Measurements from ENCODE around the gene PLEKHM2.

PLEKHM2 gene

GRCh38 chr1:15714406-15715136 lies 30.5 kb downstream of the PLEKHM2 start:
- Histone ChIP-seq H3K27me3 (ENCODE audit: insufficient read depth, low read length) (no peaks in the 10 kb centered on the region), H3F3A (ENCODE audit: insufficient read depth, low read length) (no peaks in the 10 kb centered on the region), H3K4me3 (ENCODE audit: low read depth, low read length, poor library complexity, severe bottlenecking) (no peak overlapping the region), H3K9me3 (ENCODE audit: low read length) (no peaks in the 10 kb centered on the region), H3K9me2 (ENCODE audit: low read depth, low read length) (no peaks in the 10 kb centered on the region), H3K4me2 (ENCODE audit: low read length) (no peak overlapping the region), H2AFZ (ENCODE audit: low read length) (no peak overlapping the region), H3K9ac (ENCODE audit: low read length) (no peak overlapping the region), H3K27ac (ENCODE audit: low read depth, low read length, poor library complexity, severe bottlenecking) (no peak overlapping the region), H4K20me1 (ENCODE audit: insufficient read depth, low read length) (no peaks in the 10 kb centered on the region), H3K79me2 (ENCODE audit: insufficient read depth, low read length) (no peaks in the 10 kb centered on the region), H3K36me3 (ENCODE audit: insufficient read depth, low read length) (peaks cover 21% of the 10 kb centered on the region; the same call in 1 of the 2 replicates), H3K4me1 (ENCODE audit: insufficient read depth, low read length, severe bottlenecking) (peaks cover 9% of the 10 kb centered on the region)
- TF ChIP-seq CTCF (IDR thresholded peaks at IDR 0.05; ENCODE audit: low read length) (no peak), EZH2 (IDR thresholded peaks at IDR 0.05; ENCODE audit: borderline replicate concordance, low read length) (no peak)

GRCh38 chr1:15717418-15718125 lies 33.5 kb downstream of the PLEKHM2 start:
- H3K4me3 ChIP-seq (ENCODE audit: low read depth, low read length, poor library complexity, severe bottlenecking) = no peak overlapping the region
- peaks cover 27% of the 10 kb centered on the region; the same call in 1 of the 2 replicates for H3K36me3 ChIP-seq (ENCODE audit: insufficient read depth, low read length)
- TF ChIP-seq EZH2 (IDR thresholded peaks at IDR 0.05; ENCODE audit: borderline replicate concordance, low read length) (no peak), CTCF (IDR thresholded peaks at IDR 0.05; ENCODE audit: low read length) (no peak)
- no peak overlapping the region for H3K4me2 ChIP-seq (ENCODE audit: low read length)
- H3K4me1 ChIP-seq (ENCODE audit: insufficient read depth, low read length, severe bottlenecking) = peaks cover under 1% of the 10 kb centered on the region
- H3K9me3 ChIP-seq (ENCODE audit: low read length) = no peaks in the 10 kb centered on the region
- no peaks in the 10 kb centered on the region for H3K9me2 ChIP-seq (ENCODE audit: low read depth, low read length)
- no peaks in the 10 kb centered on the region for H3K79me2 ChIP-seq (ENCODE audit: insufficient read depth, low read length)
- no peak overlapping the region for H3K9ac ChIP-seq (ENCODE audit: low read length)
- H2AFZ ChIP-seq (ENCODE audit: low read length) = no peak overlapping the region
- no peaks in the 10 kb centered on the region for H4K20me1 ChIP-seq (ENCODE audit: insufficient read depth, low read length)
- H3K27me3 ChIP-seq (ENCODE audit: insufficient read depth, low read length) = no peaks in the 10 kb centered on the region
- H3K27ac ChIP-seq (ENCODE audit: low read depth, low read length, poor library complexity, severe bottlenecking) = no peak overlapping the region
- H3F3A ChIP-seq (ENCODE audit: insufficient read depth, low read length) = no peaks in the 10 kb centered on the region

DNA sequence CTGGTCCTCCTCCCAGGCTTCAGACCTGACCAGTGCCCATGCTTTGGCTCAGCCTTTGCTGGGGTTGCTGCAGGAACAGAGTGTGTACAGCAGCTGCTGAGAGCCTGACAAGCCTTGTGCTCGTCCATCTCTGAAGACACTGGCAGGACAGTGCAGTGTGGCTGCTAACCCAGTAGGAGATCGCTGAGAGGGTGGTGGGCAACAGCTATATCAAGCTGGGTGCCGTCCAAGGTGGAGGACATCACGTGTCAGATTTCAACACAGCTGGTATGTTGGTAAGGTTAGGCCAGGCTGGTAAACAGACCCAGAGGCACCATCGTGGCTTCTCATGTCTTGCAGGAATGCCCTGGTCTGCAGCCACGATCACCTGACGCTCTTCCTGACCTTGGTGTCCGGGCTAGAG lies 34.1 kb downstream of the PLEKHM2 start:
- Histone ChIP-seq H3K27ac (ENCODE audit: low read depth, low read length, poor library complexity, severe bottlenecking) (no peak overlapping the region), H3K9me3 (ENCODE audit: low read length) (no peaks in the 10 kb centered on the region), H3K36me3 (ENCODE audit: insufficient read depth, low read length) (peaks cover 30% of the 10 kb centered on the region; the same call in 1 of the 2 replicates), H3K27me3 (ENCODE audit: insufficient read depth, low read length) (no peaks in the 10 kb centered on the region), H3K9me2 (ENCODE audit: low read depth, low read length) (no peaks in the 10 kb centered on the region), H3K79me2 (ENCODE audit: insufficient read depth, low read length) (no peaks in the 10 kb centered on the region), H3K4me3 (ENCODE audit: low read depth, low read length, poor library complexity, severe bottlenecking) (no peak overlapping the region), H3K9ac (ENCODE audit: low read length) (no peak overlapping the region), H3F3A (ENCODE audit: insufficient read depth, low read length) (no peaks in the 10 kb centered on the region), H3K4me2 (ENCODE audit: low read length) (no peak overlapping the region), H4K20me1 (ENCODE audit: insufficient read depth, low read length) (no peaks in the 10 kb centered on the region), H3K4me1 (ENCODE audit: insufficient read depth, low read length, severe bottlenecking) (no peaks in the 10 kb centered on the region), H2AFZ (ENCODE audit: low read length) (no peak overlapping the region)
- TF ChIP-seq EZH2 (IDR thresholded peaks at IDR 0.05; ENCODE audit: borderline replicate concordance, low read length) = no peak
- TF ChIP-seq CTCF (IDR thresholded peaks at IDR 0.05; ENCODE audit: low read length) = no peak

All from OCI-LY1 (cell line).